ENCODE data around the gene LYAR. TPM values are rescaled to one million over a fixed set of nuclear protein-coding genes. Genes with fewer than 3 reads are reported as not detected.

The LYAR gene
- total RNA-seq, 1 donor from 2014 or later: 15.9 TPM

DNA sequence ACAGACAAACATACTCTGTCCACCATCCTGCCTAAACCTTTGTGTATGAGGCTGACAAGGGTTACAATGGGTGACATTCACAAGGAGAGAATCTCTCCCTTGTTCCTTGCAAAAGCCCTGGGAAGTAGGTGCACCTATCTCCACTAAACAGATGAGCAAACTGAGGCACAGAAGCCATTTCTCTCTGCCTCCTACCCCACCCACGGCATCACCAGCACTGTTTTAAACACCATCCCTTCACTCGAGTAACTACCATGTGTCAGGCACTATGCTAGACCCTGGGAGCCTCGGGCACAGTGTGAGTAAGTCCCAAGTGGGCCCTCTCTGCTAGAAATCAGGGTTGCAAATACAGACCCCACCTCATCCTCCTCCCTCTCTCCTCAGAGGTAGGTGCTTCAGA is 899 bp downstream of the LYAR start:
- intact Hi-C loops (cut with micrococcal nuclease): no loop called here
- ATAC-seq (ENCODE audit: low read depth): no peak
- ChIA-PET CTCF (no interaction called here), POLR2A (no interaction called here)
- TF ChIP-seq, protein P1, sequence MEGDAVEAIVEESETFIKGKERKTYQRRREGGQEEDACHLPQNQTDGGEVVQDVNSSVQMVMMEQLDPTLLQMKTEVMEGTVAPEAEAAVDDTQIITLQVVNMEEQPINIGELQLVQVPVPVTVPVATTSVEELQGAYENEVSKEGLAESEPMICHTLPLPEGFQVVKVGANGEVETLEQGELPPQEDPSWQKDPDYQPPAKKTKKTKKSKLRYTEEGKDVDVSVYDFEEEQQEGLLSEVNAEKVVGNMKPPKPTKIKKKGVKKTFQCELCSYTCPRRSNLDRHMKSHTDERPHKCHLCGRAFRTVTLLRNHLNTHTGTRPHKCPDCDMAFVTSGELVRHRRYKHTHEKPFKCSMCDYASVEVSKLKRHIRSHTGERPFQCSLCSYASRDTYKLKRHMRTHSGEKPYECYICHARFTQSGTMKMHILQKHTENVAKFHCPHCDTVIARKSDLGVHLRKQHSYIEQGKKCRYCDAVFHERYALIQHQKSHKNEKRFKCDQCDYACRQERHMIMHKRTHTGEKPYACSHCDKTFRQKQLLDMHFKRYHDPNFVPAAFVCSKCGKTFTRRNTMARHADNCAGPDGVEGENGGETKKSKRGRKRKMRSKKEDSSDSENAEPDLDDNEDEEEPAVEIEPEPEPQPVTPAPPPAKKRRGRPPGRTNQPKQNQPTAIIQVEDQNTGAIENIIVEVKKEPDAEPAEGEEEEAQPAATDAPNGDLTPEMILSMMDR (IDR thresholded peaks at IDR 0.05): no peak
- H3K9me3 Mint-ChIP-seq: no peaks in the 10 kb centered on the region
- no peak overlapping the region for H3K27ac Mint-ChIP-seq
- H3K4me1 Mint-ChIP-seq: peaks cover 36% of the 10 kb centered on the region
- H3K36me3 Mint-ChIP-seq (ENCODE audit: low read depth): peaks cover 39% of the 10 kb centered on the region
- no peaks in the 10 kb centered on the region for H3K27me3 Mint-ChIP-seq
- peak overlapping the region; percentile 96 for H3K4me3 Mint-ChIP-seq
- no peak for DNase-seq

DNA sequence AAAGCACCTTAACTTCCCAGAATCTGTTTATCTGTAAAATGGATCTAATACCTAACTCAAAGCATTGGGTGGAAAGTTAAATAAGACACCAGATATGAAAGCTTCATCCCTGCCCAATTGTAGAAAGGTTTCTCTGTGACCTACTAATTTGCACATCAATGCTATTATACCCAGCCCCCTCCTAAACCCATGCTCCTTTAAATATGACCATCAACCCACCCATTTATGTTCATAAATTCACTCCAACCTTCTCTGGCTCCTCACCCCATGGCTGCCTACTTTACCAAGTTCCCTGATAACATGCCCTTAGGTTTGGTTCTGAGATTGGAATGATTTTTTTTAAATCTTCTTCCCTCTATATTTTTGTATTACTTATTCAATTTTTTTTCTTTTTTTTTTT is 1.9 kb downstream of the LYAR start:
- H3K4me3 Mint-ChIP-seq: no peak overlapping the region
- H3K36me3 Mint-ChIP-seq (ENCODE audit: low read depth): peaks cover 48% of the 10 kb centered on the region

DNA sequence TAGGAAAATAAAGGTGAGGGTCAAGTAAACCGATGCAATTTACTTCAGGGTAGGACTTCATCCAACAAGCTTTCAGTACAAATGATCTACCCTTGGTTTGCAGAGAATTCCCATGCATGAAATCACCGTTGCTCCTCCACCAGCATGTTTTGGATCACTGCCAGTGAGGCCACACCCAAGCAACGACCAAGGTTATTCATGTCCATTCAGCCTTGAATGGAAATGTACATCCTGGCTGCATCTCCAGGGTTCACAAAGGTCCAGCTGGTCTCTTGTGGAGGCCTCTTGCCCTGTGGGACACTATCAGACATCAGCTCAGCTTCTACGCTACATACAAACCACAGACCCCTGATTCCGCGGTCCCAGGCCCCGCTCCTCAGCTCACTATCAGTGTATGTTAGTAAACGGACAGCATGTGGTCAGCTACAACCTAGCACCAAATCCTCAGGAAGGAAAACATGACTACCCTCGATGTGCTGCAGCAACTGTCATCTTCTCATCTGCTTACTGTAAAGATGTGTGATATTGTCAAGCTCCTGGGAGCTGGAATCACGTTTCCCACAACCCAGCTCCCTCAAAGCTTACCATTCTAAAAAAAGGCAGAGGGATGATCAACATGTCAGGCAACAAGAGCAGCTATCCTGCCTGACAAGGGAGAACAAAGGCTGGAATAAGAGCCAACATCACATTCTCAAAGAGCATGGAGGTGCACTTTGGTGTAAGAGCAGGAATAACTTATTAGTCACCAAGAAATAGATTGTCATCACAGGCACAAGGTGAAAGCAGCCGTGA is 4.9 kb downstream of the LYAR start:
- TF ChIP-seq, protein P1 (IDR thresholded peaks at IDR 0.05): no peak
- ATAC-seq (ENCODE audit: low read depth) (no peak), DNase-seq (no peak)
- no peaks in the 10 kb centered on the region for H3K27me3 Mint-ChIP-seq
- H3K27ac Mint-ChIP-seq: no peak overlapping the region
- peaks cover 67% of the 10 kb centered on the region for H3K36me3 Mint-ChIP-seq (ENCODE audit: low read depth)
- ChIA-PET POLR2A (no interaction called here), CTCF (no interaction called here)
- peaks cover 18% of the 10 kb centered on the region for H3K4me1 Mint-ChIP-seq
- no peak overlapping the region for H3K4me3 Mint-ChIP-seq
- H3K9me3 Mint-ChIP-seq: no peaks in the 10 kb centered on the region
- intact Hi-C loops (cut with micrococcal nuclease): no loop called here

More for the DNA sequence above, 1.9 kb downstream of the LYAR start:
- CTCF ChIA-PET: no interaction called here
- intact Hi-C loops (cut with micrococcal nuclease): no loop called here
- no peak overlapping the region for H3K27ac Mint-ChIP-seq
- H3K27me3 Mint-ChIP-seq: no peaks in the 10 kb centered on the region
- no peak for DNase-seq
- peaks cover 36% of the 10 kb centered on the region for H3K4me1 Mint-ChIP-seq
- TF ChIP-seq, protein P1 (IDR thresholded peaks at IDR 0.05): no peak
- POLR2A ChIA-PET: no interaction called here
- ATAC-seq (ENCODE audit: low read depth): no peak
- H3K9me3 Mint-ChIP-seq: no peaks in the 10 kb centered on the region

DNA sequence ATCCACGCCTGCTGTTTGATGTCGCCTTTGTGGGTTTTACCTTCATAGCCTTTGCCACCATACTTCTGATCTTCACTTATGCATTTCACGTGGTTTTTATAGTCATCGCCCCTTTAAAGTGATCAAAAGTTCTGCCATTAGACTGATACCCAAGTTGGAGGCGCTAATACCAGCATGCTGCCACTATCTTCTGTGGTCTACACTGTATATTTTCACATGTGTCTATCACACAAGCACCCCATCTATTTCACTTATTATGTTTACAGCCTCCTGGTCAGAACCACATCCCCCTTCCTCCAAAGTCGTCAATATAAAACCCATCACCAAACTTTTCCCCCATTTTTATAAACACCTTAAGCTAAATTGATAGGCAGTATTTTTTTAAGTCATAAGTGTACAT is 8.2 kb downstream of the LYAR start:
- intact Hi-C loops (cut with micrococcal nuclease): no loop called here
- peaks cover 81% of the 10 kb centered on the region for H3K36me3 Mint-ChIP-seq (ENCODE audit: low read depth)
- ChIA-PET CTCF (no interaction called here), POLR2A (no interaction called here)
- H3K4me3 Mint-ChIP-seq: no peak overlapping the region
- H3K27me3 Mint-ChIP-seq: no peaks in the 10 kb centered on the region
- TF ChIP-seq, protein P1 (IDR thresholded peaks at IDR 0.05): no peak
- no peaks in the 10 kb centered on the region for H3K9me3 Mint-ChIP-seq
- ATAC-seq (ENCODE audit: low read depth) (no peak), DNase-seq (no peak)
- no peak overlapping the region for H3K27ac Mint-ChIP-seq
- H3K4me1 Mint-ChIP-seq: no peaks in the 10 kb centered on the region

DNA sequence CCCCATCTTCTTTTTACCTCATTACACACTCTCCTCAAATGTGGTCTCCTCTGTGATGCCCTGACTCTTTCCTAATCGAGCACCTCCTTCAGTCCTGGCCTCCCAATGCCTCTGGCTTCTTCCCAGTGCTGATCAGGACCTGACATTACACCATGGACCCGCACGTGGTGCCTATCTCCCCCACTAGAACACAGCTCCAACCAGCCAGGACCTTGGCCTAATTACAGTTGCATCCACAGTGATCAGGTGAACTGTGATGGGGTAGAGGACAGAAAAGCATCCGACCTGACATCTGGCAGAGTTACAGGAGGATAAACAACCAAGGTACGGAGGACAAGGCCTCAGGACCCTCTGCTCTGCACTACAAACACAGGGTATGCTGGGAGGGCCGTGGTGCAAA is 12.4 kb downstream of the LYAR start:
- no peaks in the 10 kb centered on the region for H3K9me3 Mint-ChIP-seq
- no peaks in the 10 kb centered on the region for H3K4me1 Mint-ChIP-seq
- no peak overlapping the region for H3K27ac Mint-ChIP-seq
- TF ChIP-seq, protein P1 (IDR thresholded peaks at IDR 0.05): no peak
- H3K27me3 Mint-ChIP-seq: no peaks in the 10 kb centered on the region
- no peak overlapping the region for H3K4me3 Mint-ChIP-seq
- H3K36me3 Mint-ChIP-seq (ENCODE audit: low read depth): peaks cover 84% of the 10 kb centered on the region
- DNase-seq (no peak), ATAC-seq (ENCODE audit: low read depth) (no peak)
- intact Hi-C loops (cut with micrococcal nuclease): no loop called here
- CTCF ChIA-PET: no interaction called here
- POLR2A ChIA-PET: no interaction called here
